Caco-2 (cell line): ENCODE measurements around the gene NUP35. TPM values are rescaled to one million over a fixed set of nuclear protein-coding genes. Genes with fewer than 3 reads are reported as not detected.

ENCODE experiments used
- BruUV-seq: library from RNA; stranded (reverse); fragments of 400-500 nt; replicated peaks from 2 replicates; lab custom pipeline; 2021; lab: Mats Ljungman, UMichigan
- CTCF ChIA-PET: fragments of 300-600 bp; sonication (Branson Sonifier 250); formaldehyde crosslinking; loops from one replicate; lab custom pipeline; 2022; ENCODE audit warnings: antibody characterized with exemption; lab: Charles Lee
- POLR2A ChIA-PET: fragments of 300-600 bp; sonication (Branson Sonifier 250); formaldehyde crosslinking; loops from one replicate; lab custom pipeline; 2022; ENCODE audit warnings: antibody characterized with exemption; lab: Charles Lee
- DNase-seq, 2 experiments: peaks; one replicate each; pipeline versions ENCODE4 v3.0.0 to v3.0.0-alpha.2; 2020 to 2022
- H3K27me3 ChIP-seq: replicated peaks from 2 replicates; pipeline ENCODE4 v1.6.0; 2011; ENCODE audit warnings: low read length; ENCODE audit not compliant: control insufficient read depth, insufficient read depth
- H3K36me3 ChIP-seq: 2 replicates; pipeline ENCODE4 v1.5.1; 2011; ENCODE audit warnings: low read length; ENCODE audit not compliant: control insufficient read depth, insufficient read depth
- H3K4me1 ChIP-seq: fragments of 250-450 bp; sonication (Bioruptor Pico); 2 replicates; pipeline ENCODE4 v1.5.1; 2020; ENCODE audit warnings: mild to moderate bottlenecking
- H3K4me3 ChIP-seq: 2 replicates; pipeline ENCODE4 v1.5.1; 2011; ENCODE audit warnings: low read depth, mild to moderate bottlenecking, control low read depth, low read length
- H3K9me3 ChIP-seq: fragments of 250-450 bp; sonication (Bioruptor Pico); 2 replicates; pipeline ENCODE4 v1.5.1; 2020; ENCODE audit warnings: mild to moderate bottlenecking, moderate library complexity
- H3K27ac Mint-ChIP-seq: one replicate; pipeline ENCODE4 v1.8.0; 2022; ENCODE audit warnings: mixed read lengths; ENCODE audit not compliant: unreplicated experiment
- H3K27me3 Mint-ChIP-seq: one replicate; pipeline ENCODE4 v1.8.0; 2022; ENCODE audit warnings: mixed read lengths; ENCODE audit not compliant: insufficient read depth, unreplicated experiment
- H3K36me3 Mint-ChIP-seq: one replicate; pipeline ENCODE4 v1.8.0; 2022; ENCODE audit warnings: mild to moderate bottlenecking, mixed read lengths; ENCODE audit not compliant: insufficient read depth, unreplicated experiment
- H3K4me1 Mint-ChIP-seq: one replicate; pipeline ENCODE4 v1.8.0; 2022; ENCODE audit warnings: low read depth, mixed read lengths; ENCODE audit not compliant: unreplicated experiment
- H3K4me3 Mint-ChIP-seq: one replicate; pipeline ENCODE4 v1.8.0; 2022; ENCODE audit warnings: mild to moderate bottlenecking, moderate library complexity, mixed read lengths; ENCODE audit not compliant: unreplicated experiment
- H3K9me3 Mint-ChIP-seq: one replicate; pipeline ENCODE4 v1.8.0; 2022; ENCODE audit warnings: mixed read lengths; ENCODE audit not compliant: unreplicated experiment
- CTCF ChIP-seq, 2 experiments: fragments of 200-600 bp in 1 of 2; IDR thresholded peaks; 1 replicate in 1 of 2; 2 replicates in 1 of 2; pipeline versions ENCODE4 v1.5.1 to v1.8.0; 2011 to 2022; ENCODE audit warnings: antibody characterized with exemption in 1 of 2, control low read depth in 1 of 2, inconsistent platforms in 1 of 2, low read depth in 1 of 2, low read length in 1 of 2, mild to moderate bottlenecking in 1 of 2, moderate library complexity in 1 of 2; ENCODE audit not compliant: insufficient read depth in 1 of 2, severe bottlenecking in 1 of 2, unreplicated experiment in 1 of 2
- intact Hi-C: fragments of 100-400 bp; cut with micrococcal nuclease; formaldehyde crosslinking; loops from one replicate; pipeline ENCODE4 v1.10.0; 2022; ENCODE audit not compliant: unreplicated experiment
- total RNA-seq: library from RNA; stranded (reverse); gene quantifications from 2 replicates; pipeline ENCODE4 v1.2.3, GENCODE V29; 2022

Gene NUP35
- total RNA-seq, 1 experiment from 2014 or later = 34.7 TPM

GRCh38 chr2:183125659-183126341 is 1.6 kb downstream of the NUP35 start:
- DNase-seq = no peak
- H3K4me1 Mint-ChIP-seq = peaks cover 14% of the 10 kb centered on the region
- H3K27me3 Mint-ChIP-seq = no peaks in the 10 kb centered on the region
- peaks cover 30% of the 10 kb centered on the region for H3K36me3 Mint-ChIP-seq
- ChIA-PET POLR2A (no interaction called here), CTCF (no interaction called here)
- no peaks in the 10 kb centered on the region for H3K9me3 Mint-ChIP-seq
- H3K36me3 ChIP-seq = no peaks in the 10 kb centered on the region
- intact Hi-C loops = no loop called here
- no peak for TF ChIP-seq CTCF (IDR thresholded peaks at IDR 0.05; ENCODE audit: insufficient read depth in 1 of 2, low read depth in 1 of 2, low read length in 1 of 2, severe bottlenecking in 1 of 2, unreplicated experiment in 1 of 2)
- 0 out of 2 replicates have a peak, but pooled peaks cover 5% of the 10 kb centered on the region for H3K4me1 ChIP-seq
- H3K4me3 ChIP-seq = peak overlapping the region; percentile 73
- peak overlapping the region; percentile 96 for H3K4me3 Mint-ChIP-seq
- peak overlapping the region; percentile 98 for H3K27ac Mint-ChIP-seq
- no peaks in the 10 kb centered on the region for H3K27me3 ChIP-seq
- no peaks in the 10 kb centered on the region for H3K9me3 ChIP-seq
- BruUV-seq = no TSS peak

- CTCF ChIA-PET = no interaction called here
- H3K4me3 ChIP-seq = no peak overlapping the region
- POLR2A ChIA-PET = no interaction called here
These were observed 2.4 kb downstream of the NUP35 start for GRCh38 chr2:183126635-183127034.

GRCh38 chr2:183134016-183134415 is 9.8 kb downstream of the NUP35 start:
- POLR2A ChIA-PET = no interaction called here
- Histone ChIP-seq H3K4me3 (no peak overlapping the region), H3K9me3 (no peaks in the 10 kb centered on the region), H3K4me1 (no peaks in the 10 kb centered on the region), H3K36me3 (no peaks in the 10 kb centered on the region; the same call in 1 of the 2 replicates), H3K27me3 (no peaks in the 10 kb centered on the region)
- CTCF ChIA-PET = no interaction called here
- DNase-seq = no peak
- Mint-ChIP-seq H3K4me1 (no peaks in the 10 kb centered on the region), H3K36me3 (peaks cover 57% of the 10 kb centered on the region), H3K27ac (no peak overlapping the region), H3K4me3 (no peak overlapping the region), H3K27me3 (no peaks in the 10 kb centered on the region), H3K9me3 (no peaks in the 10 kb centered on the region)
- intact Hi-C loops = no loop called here
- BruUV-seq = no TSS peak
- TF ChIP-seq CTCF (IDR thresholded peaks at IDR 0.05; ENCODE audit: insufficient read depth in 1 of 2, low read depth in 1 of 2, low read length in 1 of 2, severe bottlenecking in 1 of 2, unreplicated experiment in 1 of 2) = no peak

More at GRCh38 chr2:183126635-183127034, 2.4 kb downstream of the NUP35 start:
- no peaks in the 10 kb centered on the region for H3K9me3 Mint-ChIP-seq
- no peaks in the 10 kb centered on the region for H3K27me3 Mint-ChIP-seq
- Histone ChIP-seq H3K4me1 (0 out of 2 replicates have a peak, but pooled peaks cover 5% of the 10 kb centered on the region), H3K27me3 (no peaks in the 10 kb centered on the region), H3K9me3 (no peaks in the 10 kb centered on the region), H3K36me3 (no peaks in the 10 kb centered on the region)
- BruUV-seq = no TSS peak
- H3K4me3 Mint-ChIP-seq = no peak overlapping the region
- DNase-seq = no peak
- H3K27ac Mint-ChIP-seq = no peak overlapping the region
- intact Hi-C loops = no loop called here
- no peak for TF ChIP-seq CTCF (IDR thresholded peaks at IDR 0.05; ENCODE audit: insufficient read depth in 1 of 2, low read depth in 1 of 2, low read length in 1 of 2, severe bottlenecking in 1 of 2, unreplicated experiment in 1 of 2)
- H3K4me1 Mint-ChIP-seq = peaks cover 14% of the 10 kb centered on the region
- H3K36me3 Mint-ChIP-seq = peaks cover 31% of the 10 kb centered on the region
